Measurements from ENCODE around the gene CASP2.

- TF ChIP-seq CTCF (optimal IDR thresholded peaks at IDR 0.05 in 1 of 3, IDR thresholded peaks at IDR 0.05 in 1 of 3, conservative IDR thresholded peaks at IDR 0.05 in 1 of 3; ENCODE audit: extremely low read depth in 1 of 3, insufficient read depth in 2 of 3, low read length in 3 of 3) = no peak
- TF ChIP-seq EZH2 (IDR thresholded peaks at IDR 0.05; ENCODE audit: low read length) = no peak
Observed at GRCh38 chr7:143323653-143324052, 35.5 kb downstream of the CASP2 start.

All from keratinocyte (primary cell).